C1 segment of cervical spinal cord (tissue), 14 donors: Measurements from ENCODE around the gene COL4A2.
A peak's percentile ranks its signal among the peaks of the same experiment; 100 is the strongest.

ENCODE experiments used
- DNase-seq, 14 donors: peaks; one replicate each; lab custom pipeline; 2025; lab: John Stamatoyannopoulos, UW

Gene COL4A2

DNA sequence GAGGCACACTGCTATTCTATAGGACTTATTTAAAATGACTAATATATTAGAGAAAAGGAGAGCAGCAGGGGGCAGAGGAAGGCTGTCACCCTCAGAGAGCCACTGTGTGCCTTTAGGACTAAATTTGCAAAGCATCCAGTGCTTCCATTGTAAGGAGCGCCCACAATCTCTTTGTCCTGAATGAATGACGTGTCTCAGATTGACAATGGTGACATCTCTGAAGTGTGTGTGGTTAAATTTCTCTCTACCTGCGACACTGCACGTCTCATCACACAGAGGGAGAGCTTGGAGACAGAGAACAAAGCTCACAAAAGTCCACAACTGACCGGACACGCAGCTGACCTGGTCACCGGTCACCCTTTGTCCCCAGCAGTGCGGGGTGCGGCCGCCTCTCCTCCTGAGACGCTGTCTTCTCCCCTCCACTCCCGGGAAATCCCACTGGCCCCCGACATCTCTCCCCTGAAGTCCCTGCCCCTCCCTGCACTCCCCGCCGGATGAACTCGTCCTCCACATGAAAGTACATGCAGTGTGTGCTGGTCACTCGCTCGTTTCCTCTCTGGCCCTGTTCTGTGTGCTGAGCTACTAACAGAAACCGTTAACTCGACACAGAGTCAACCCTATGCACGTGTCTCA is 147.3 kb downstream of the COL4A2 start:
- DNase-seq, result no peak

DNA sequence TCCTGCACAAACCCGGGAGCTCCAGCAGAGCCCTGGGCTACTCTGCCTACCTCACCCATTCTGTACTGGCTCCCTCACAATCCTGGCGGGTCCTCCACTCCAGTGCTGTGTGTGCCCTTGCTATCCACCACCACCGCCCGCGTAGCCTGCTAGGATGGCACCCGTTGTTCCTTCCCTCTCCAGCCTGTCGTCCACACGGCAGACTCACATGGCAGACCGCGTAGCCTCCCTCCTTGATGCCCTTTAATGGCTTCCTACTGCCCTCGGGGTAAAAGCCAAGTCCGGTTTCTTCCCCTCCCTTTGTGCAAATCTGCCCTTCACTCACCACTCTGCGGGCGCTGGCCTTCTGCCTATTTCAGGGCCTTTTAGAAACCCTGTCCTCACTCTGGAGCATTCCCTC is 147.9 kb downstream of the COL4A2 start:
- DNase-seq, result no peak

DNA sequence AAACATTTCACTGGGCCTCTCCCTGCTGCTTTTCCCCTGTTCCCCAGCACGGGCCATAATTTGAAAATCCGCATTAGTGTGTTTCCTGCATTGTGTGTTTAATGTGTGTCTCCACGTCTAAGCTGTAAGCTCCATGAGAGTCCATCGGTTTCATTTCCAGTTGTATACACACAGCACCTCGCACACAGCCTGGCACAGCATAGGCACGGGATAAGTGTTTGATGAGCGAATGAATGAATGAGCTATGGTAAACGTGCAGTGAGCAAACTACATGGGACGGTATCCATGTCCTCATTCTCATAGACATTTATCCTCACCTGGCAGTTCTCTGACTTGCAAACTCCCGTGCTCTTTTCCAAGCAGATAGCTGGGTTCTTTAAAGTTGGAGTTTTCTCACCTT is 148.4 kb downstream of the COL4A2 start:
- no peak for DNase-seq

DNA sequence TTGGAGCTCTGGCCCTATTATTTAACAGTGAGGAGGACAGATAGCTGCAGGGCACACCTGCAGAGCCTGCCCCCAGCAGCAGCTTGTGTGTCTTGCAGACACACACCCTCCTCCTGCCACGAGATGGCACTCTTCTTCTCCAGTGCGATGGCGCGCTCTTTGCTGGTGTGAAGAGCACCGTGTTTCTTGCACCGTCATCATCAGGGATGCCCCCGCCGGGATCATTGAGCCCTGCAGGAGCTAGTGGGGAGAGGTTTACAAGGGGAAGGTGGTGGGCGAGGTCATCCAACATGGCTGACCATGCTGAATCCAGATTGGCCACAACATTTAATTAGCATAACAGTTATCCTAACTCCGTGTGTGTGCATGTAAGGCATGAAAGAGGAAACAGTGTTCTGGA is 148.9 kb downstream of the COL4A2 start:
- DNase-seq, result peak in 13 of 14 donors; percentile 11 to 70 (median 47)

DNA sequence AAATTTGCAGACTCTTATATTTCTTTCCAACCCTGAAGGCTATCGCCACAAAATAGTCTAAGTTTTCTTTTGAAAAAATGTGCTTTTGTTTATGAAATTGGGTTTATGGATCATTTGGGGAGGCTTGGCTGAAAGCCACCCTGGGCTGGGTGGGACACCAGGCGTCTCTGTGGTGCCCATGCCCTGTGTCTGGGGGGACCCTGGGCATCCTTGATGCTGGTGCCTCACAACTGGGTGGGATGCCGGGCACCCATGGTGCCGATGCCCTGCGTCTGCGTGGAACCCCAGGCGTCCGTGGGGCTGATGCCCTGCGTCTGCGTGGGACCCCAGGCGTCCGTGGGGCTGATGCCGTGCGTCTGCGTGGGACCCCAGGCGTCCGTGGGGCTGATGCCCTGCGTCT is 149.5 kb downstream of the COL4A2 start:
- no peak for DNase-seq

DNA sequence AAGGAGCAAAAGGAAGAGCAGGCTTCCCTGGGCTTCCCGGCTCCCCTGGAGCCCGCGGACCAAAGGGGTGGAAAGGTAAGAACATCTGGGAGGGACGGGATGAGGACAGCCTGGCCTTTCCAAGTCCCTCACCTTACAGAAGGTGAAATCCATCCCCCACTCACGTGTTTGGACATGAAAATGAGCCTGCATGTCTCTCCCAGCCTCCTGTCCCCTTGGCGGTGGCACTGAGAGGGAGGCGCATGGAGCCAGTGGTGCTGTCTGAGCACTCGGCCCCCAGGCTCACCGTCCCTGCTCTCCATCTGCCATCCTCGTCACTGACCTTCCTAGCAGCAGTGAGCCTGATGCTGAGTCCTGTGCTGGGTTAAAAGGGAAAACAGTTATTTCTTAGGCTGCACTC is 150.3 kb downstream of the COL4A2 start:
- no peak for DNase-seq

DNA sequence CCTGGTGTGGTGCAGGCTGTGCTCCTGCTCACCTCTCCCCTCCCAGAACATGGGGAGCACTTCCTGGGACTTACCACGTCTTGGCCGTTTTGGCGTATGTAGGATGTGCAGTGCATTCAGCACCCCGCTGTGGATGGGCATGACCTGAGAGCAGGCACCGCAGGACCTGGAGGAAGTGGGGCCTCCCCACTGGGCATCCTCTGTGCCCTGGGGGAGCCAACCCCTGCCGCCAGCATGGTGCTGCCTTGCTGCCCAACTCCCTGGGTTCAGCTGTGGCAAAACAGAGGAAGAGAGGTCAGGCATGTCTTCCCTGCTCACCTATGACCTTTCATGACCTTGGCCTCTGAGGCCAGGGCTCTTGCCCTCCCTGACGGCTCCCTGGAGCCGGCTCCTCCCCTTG is 150.9 kb downstream of the COL4A2 start:
- no peak for DNase-seq

DNA sequence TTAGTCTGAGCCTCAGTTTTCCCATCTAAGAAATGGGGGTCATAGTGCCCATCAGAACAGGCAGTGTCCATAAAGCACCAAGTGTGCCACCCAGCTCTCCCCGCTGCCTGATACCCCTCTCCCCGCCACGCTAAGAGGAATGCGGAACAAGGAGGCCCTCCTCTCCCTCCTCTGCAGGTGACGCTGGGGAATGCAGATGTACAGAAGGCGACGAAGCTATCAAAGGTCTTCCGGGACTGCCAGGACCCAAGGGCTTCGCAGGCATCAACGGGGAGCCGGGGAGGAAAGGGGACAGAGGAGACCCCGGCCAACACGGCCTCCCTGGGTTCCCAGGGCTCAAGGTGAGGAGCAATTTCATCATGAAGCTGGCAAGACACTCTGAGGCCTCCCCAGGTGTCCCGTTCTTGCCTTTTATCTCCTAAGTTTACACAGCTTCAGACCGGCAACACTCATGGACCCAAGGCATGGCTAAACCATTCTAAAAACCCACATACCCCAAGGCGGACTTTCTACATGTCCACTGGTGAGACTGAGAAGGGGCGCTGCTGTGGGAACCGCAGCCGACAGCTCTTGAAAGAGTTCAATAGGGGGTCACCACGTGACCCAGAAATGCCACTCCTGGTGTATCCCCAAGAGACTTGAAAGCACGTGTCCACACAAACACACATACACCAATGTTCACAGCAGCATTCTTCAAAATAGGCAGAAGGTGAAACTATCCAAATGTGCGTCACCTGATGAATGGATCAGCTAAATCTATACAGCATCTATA is 151.7 kb downstream of the COL4A2 start:
- no peak for DNase-seq

DNA sequence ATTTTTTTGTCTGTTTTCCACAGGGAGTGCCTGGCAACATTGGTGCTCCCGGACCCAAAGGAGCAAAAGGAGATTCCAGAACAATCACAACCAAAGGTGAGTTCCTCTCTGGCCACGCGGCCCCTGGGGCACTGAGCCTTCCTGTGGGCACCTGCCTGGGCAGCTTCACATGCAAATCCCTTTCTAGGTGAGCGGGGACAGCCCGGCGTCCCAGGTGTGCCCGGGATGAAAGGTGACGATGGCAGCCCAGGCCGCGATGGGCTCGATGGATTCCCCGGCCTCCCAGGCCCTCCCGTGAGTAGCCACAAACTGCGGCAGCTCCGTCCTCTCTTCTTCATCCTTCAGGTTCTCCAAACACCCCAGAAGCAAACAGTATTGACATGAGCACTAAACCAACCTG is 155.0 kb downstream of the COL4A2 start:
- DNase-seq, result no peak

DNA sequence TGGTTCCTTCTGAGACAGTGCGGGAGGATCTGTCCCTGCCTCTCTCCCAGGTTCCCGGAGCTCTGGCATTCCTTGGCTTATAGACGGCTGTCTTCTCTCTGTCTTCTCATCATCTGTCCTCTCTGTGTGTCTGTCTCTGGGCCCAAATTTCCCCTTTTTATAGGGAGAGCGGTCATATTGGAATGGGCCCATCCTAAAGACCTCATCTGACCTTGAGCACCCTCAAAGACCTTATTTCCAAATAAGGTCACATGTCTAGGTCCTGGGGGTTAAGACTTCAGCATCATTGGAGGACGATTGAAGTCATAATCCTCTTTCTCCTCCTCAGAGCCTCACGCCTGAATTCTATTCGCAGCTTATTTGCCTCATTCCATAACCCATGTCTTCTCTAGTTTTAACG is 156.1 kb downstream of the COL4A2 start:
- no peak for DNase-seq

DNA sequence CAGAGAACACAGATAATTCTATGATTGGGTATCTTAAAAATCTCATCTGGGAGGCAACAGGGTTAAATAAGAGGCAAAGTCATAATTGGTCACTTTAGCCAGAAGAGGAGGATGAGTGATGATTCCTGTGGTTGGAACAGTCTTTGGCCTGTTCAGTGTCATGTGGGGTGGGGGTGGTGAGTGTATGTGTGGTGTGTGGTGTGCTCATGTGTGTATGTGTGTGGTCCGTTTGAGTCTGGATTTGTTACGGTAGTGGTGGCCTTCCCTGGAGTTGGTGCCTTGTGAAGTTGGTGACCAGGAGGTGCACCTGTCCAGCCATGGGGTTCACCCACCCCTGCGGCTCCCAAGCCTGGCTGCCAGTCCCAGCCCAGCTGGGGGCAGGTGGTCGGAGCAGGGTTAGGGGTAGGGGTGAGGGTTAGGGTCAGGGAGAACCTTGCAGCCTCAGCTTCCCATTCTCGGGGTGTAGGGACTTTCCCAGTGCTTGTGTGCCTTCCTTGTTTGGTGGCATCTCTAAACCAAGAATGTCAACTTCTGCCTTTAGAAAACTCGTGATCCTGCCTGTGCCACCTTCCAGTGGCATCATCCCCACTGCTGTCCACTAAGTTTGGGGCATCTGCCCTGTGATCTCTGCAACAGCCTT is 156.9 kb downstream of the COL4A2 start:
- DNase-seq, result peak in 3 of 14 donors; percentile 7 to 17 (median 11)

DNA sequence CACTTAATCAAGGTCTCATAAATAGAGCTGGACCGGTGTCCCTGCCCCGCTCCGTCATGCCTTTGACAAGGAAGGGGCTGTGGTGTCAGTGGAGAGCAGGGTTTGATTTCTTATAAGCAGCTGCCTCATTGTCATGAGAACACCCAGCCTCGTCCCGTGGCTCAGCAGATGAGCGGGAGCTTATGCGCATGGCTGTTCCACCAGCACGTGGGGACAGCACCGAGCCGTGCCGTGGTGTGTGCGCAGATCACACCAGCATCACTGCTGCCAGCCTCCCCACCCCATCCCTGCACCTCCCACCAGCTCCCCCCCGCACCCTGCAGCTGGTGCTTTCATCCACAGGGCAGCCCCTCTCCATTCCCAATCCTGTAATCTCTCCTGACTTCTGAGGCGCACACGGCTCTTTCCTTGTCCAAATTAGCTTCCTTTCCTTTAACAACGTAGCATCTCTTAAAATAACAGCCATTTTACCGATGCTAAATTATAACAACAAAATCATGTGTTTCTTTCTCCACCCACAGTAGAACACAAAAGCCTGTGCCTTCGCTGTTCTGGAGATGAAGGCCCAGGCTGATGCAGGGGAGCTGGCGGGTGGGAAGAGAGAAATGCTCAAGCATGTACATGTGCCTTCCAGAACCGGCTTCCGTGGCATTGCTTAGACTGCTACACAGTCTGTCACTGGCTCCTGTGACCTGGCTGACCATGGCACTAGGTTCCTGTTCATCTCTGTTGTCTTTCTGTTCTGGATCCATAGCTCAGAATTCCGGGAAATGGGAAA is 157.7 kb downstream of the COL4A2 start:
- DNase-seq, result no peak

DNA sequence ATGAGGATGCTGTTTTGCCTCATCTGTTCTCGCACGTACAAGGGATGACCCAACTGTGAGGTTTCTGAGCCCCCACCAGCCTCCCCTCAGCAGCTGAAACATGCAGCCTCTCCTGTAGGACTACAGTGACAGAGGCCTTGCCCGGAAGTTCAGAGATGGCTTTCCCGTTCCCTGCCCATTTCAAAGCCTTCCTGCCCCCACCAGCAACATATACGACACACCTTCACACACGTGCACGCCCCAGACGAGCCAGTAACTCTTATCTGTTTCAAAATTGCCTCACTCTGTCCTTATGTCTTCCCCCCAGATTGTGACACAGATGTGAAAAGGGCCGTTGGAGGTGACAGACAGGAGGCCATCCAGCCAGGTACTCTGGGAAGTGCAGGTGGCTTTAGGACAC is 158.6 kb downstream of the COL4A2 start:
- DNase-seq, result no peak

DNA sequence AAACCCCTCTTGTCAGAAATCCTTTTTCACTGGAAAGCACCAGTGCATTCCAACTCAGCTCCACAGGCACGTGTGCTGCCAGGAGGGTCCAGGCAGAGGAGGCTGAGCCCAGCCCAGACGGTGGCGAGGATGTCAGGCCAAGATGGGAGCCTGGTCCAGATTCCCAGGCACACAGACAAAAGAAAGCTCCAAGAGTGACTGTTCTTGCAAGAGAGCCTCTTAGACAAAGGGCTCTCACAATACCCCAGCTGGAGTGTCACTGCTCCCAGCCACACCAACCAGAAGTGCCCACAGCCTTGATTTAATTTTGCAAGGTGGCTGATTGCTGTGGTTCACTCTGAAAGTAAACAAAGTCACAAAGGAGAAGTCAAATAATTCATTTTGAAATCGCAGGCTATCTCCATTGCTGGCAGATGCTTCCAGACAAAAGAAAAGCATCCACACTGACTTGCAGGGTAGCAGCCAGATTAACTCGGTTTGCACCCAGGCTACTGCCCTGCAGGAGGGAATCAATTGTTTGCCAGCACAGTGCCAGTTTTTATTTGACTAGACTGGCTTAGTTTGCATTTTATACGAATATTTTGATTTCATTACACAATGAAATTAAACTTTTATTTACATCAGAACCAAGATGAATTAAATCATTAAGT is 159.3 kb downstream of the COL4A2 start:
- DNase-seq, result peak in 1 of 14 donors; percentile 30

DNA sequence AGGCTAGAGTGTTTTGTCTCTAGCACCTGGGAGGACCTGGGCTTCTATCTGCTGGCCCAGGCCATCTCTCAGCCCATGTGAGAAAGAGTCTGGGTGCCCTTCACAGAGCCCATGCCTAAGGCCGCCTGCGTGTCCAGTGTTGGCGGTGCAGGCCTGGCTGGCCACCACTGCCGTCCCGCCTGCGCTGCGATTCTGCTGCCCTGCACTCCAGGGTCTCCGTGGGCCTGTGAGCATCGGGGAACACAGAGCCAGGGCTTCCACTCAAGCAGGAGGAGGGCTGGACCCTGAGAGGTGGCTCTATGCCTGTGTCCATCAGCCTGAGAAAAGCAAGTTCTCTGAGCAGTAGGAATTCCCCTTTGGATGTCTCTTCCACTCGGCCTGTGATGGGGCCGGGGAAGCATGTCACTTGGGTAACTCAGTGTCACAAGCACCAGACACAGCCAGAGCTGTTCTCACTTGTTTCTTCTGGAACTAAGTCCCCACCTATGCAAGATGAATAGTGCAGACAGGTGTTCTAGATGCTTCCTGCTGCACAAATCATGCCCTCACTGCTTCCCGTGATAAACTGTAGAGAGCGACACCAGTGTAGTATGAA is 160.5 kb downstream of the COL4A2 start:
- no peak for DNase-seq

DNA sequence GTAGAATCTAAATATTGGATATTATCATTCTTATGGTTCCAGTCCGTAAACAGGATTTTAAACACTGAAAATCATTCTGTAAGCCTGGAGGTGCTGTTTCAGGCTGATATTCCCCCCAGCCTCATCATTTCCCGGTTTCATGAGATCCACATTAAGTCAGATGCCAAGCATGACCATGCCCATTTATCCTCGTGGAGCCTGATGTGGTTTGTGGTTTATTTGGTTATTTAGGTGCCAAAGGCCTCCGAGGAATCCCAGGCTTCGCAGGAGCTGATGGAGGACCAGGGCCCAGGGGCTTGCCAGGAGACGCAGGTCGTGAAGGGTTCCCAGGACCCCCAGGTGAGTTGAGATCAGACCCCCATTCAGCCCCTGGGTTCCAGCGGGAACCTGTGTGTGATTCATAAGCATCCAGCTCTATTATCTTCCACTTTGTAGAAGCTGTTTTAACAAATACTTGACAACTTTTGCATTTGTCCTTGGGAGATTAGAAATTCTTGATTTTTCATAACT is 162.0 kb downstream of the COL4A2 start:
- no peak for DNase-seq

DNA sequence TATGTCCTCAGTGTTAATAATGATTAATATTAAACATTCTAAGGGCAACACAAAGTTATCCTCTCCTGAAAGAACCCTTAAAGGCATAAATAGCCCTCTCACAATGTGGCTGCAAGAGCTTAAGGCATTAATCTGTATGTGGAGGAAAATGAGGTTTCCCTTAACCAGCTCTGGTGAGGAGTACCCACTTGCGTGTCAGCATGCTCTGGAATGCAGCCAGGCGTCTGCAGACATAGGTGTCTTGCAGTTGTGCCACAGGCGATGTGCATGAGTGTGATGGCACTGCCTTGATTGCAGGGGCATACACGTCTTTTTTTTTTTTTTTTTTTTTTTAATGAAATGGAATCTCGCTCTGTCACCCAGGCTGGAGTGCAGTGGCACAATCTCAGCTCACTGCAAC is 162.5 kb downstream of the COL4A2 start:
- no peak for DNase-seq

DNA sequence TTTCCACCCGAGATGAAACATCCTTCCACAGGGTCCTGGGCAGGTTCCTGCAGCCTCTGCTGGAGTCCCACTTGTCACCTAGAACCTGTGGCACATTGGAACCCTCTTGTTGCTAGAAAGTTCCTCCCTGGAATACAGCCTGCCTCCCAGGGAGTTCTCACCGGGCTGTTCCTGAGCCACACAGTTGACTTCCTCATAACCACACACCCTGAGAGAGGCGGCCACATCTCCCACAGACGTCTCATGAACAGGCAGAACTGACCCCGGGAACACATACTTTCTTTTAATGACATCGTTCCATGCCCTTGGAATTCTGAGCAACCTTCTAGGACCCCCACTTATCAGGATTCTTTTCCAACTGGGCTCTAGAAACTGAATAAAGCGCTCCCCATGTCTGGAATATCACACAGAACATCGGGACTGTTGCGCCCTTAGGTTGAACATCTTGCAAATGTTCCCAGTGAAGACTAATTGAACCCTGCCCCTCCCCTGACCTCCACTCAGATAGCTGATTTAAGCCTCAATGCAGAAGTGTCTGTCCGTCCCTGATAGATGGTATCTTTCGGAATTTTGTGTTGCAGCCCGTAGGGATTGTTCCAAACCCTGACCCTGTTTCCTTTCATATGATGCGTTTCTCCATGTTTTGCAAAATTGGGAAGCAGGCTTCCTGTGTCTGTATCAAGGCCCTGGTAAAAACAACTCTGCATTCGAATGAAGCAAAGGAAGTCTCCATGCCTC is 163.4 kb downstream of the COL4A2 start:
- DNase-seq, result no peak

DNA sequence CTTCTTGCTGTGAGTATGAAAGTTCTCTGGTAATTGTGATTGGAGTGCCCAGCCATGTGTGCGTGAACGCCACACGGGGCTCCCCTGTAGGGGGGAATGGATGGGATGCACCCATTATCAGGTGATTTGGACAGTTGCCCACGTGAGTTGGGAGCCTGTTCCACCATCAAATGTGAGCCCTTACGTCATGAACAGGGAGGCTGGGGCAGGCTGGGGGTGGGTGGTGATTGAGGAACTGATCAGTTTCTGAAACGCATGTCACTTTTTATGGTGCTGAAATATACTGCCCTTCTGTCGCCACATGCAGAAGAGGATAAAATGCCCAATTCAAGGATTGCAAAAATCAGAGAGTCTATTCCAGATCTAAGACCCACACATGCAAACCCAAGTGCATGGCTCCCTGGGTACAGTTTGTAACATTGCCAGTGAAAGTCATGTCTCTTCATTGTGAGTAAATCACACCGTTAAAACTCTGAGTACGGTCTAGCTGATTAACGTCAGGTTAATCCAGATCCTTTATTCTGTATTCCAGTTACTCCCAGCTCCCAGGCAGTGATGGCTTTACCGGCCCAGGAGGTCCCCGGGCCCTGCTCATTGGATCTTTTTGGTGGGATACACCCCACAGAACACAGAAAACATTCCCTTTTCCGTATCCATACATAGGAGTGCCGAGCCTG is 164.2 kb downstream of the COL4A2 start:
- DNase-seq, result no peak

DNA sequence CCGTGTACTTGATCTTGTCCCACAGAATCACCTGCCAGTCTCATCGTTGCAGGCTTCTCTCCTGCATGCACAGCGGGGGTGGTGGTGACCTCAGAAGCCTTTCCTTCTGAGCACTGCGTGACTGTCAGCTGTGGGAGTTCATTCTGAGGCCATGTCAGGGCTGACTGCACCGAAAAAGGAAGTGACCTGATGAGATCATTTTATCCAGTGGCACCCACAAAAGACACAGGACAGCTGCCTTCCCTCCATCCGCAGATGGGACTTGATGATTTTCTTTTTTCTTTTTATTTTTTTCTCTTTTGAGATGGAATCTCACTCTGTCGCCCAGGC is 164.7 kb downstream of the COL4A2 start:
- peak in 8 of 14 donors; percentile 8 to 47 (median 33) for DNase-seq
